CD14-positive monocyte (primary cell): Measurements from ENCODE around the gene DOK4. TPM values are rescaled to one million over a fixed set of nuclear protein-coding genes. Genes with fewer than 3 reads are reported as not detected.

ENCODE experiments used
- DNase-seq, 3 donors: peaks; one replicate each; pipeline ENCODE4 v3.0.0-alpha.2; 2011 to 2022
- H2AFZ ChIP-seq: 2 replicates; pipeline ENCODE4 v1.6.0; 2012; ENCODE audit warnings: mild to moderate bottlenecking, low read depth, low read length, inconsistent platforms; ENCODE audit not compliant: insufficient read depth, poor library complexity, severe bottlenecking
- H3K27ac ChIP-seq, 2 donors: 1 replicate in 1 of 2; 2 replicates in 1 of 2; pipeline ENCODE4 v1.5.1; 2012 to 2013; ENCODE audit warnings: low read length in 2 of 2, control low read depth in 1 of 2, inconsistent platforms in 1 of 2, low read depth in 1 of 2, mild to moderate bottlenecking in 1 of 2
- H3K27me3 ChIP-seq, 2 donors: one replicate each; pipeline versions ENCODE4 v1.6.0 to v1.6.1; 2011 to 2013; ENCODE audit warnings: low read length in 2 of 2; ENCODE audit not compliant: control insufficient read depth in 2 of 2, insufficient read depth in 2 of 2
- H3K36me3 ChIP-seq, 2 donors: replicated peaks in 1 of 2; 1 replicate in 1 of 2; 2 replicates in 1 of 2; pipeline versions ENCODE4 v1.5.1 to v1.6.1; 2012 to 2013; ENCODE audit warnings: low read length in 2 of 2, control low read depth in 1 of 2, inconsistent platforms in 1 of 2, mild to moderate bottlenecking in 1 of 2; ENCODE audit not compliant: insufficient read depth in 2 of 2, control insufficient read depth in 1 of 2
- H3K4me1 ChIP-seq, 2 donors: 1 replicate in 1 of 2; 2 replicates in 1 of 2; pipeline versions ENCODE4 v1.5.1 to v1.6.1; 2012 to 2013; ENCODE audit warnings: low read length in 2 of 2, control low read depth in 1 of 2, inconsistent platforms in 1 of 2, mild to moderate bottlenecking in 1 of 2, moderate library complexity in 1 of 2; ENCODE audit not compliant: insufficient read depth in 2 of 2, control insufficient read depth in 1 of 2
- H3K4me2 ChIP-seq: replicated peaks from 2 replicates; pipeline ENCODE3; 2012; ENCODE audit warnings: low read length, moderate library complexity, mild to moderate bottlenecking; ENCODE audit not compliant: poor library complexity, severe bottlenecking; ENCODE audit errors: extremely low read depth
- H3K4me3 ChIP-seq, 3 experiments: fragments of 200-600 bp in 1 of 3; sonication (generic) in 1 of 3; replicated peaks in 1 of 3; 1 replicate in 2 of 3; 2 replicates in 1 of 3; pipeline ENCODE4 v1.5.1; 2011 to 2013; ENCODE audit warnings: low read length in 3 of 3, mild to moderate bottlenecking in 3 of 3, control low read depth in 2 of 3, low read depth in 2 of 3, inconsistent platforms in 1 of 3, moderate library complexity in 1 of 3
- H3K79me2 ChIP-seq: 2 replicates; pipeline ENCODE4 v1.6.0; 2012; ENCODE audit warnings: mild to moderate bottlenecking, control low read depth, inconsistent platforms, low read length, moderate library complexity; ENCODE audit not compliant: insufficient read depth
- H3K9ac ChIP-seq: 2 replicates; pipeline ENCODE4 v1.6.0; 2017; ENCODE audit warnings: low read length, mild to moderate bottlenecking; ENCODE audit not compliant: insufficient read depth, poor library complexity, severe bottlenecking
- H3K9me3 ChIP-seq, 2 donors: replicated peaks in 1 of 2; 1 replicate in 1 of 2; 2 replicates in 1 of 2; pipeline versions ENCODE4 v1.5.1 to v1.6.1; 2012 to 2013; ENCODE audit warnings: low read length in 2 of 2, control low read depth in 1 of 2; ENCODE audit not compliant: control insufficient read depth in 1 of 2, insufficient read depth in 1 of 2
- H4K20me1 ChIP-seq: 2 replicates; pipeline ENCODE4 v1.6.0; 2012; ENCODE audit warnings: mild to moderate bottlenecking, low read length, control low read depth, moderate library complexity; ENCODE audit not compliant: insufficient read depth
- H3K27ac Mint-ChIP-seq, 7 donors: one replicate each; pipeline ENCODE4 v1.8.0; 2020; ENCODE audit warnings: mild to moderate bottlenecking in 7 of 7, mixed read lengths in 7 of 7, moderate library complexity in 6 of 7, inconsistent platforms in 2 of 7
- H3K27me3 Mint-ChIP-seq, 3 donors: one replicate each; pipeline ENCODE4 v1.8.0; 2021 to 2022; ENCODE audit warnings: low read depth in 3 of 3, mild to moderate bottlenecking in 3 of 3, mixed read lengths in 3 of 3, moderate library complexity in 3 of 3, inconsistent platforms in 1 of 3
- H3K36me3 Mint-ChIP-seq, 2 donors: one replicate each; pipeline ENCODE4 v1.8.0; 2020; ENCODE audit warnings: mixed read lengths in 2 of 2, inconsistent platforms in 1 of 2, mild to moderate bottlenecking in 1 of 2
- H3K4me1 Mint-ChIP-seq: one replicate; pipeline ENCODE4 v1.8.0; 2020; ENCODE audit warnings: mild to moderate bottlenecking, mixed read lengths
- H3K4me3 Mint-ChIP-seq, 2 donors: one replicate each; pipeline ENCODE4 v1.8.0; 2020; ENCODE audit warnings: mild to moderate bottlenecking in 2 of 2, mixed read lengths in 2 of 2, moderate library complexity in 1 of 2
- H3K9me3 Mint-ChIP-seq, 7 donors: one replicate each; pipeline ENCODE4 v1.8.0; 2020 to 2022; ENCODE audit warnings: mixed read lengths in 7 of 7, mild to moderate bottlenecking in 6 of 7, moderate library complexity in 6 of 7, inconsistent platforms in 2 of 7
- CTCF ChIP-seq: fragments of 200-600 bp; IDR thresholded peaks from one replicate; pipeline ENCODE4 v1.8.0; 2022; ENCODE audit warnings: antibody characterized with exemption, mild to moderate bottlenecking
- WGBS: methylation state at CpG from one replicate; pipeline ENCODE4 v1.1.5; 2013; ENCODE audit warnings: missing lambda C conversion rate; ENCODE audit not compliant: insufficient coverage; 5-methylcytosine and 5-hydroxymethylcytosine counted together
- intact Hi-C, 2 donors: fragments of 100-400 bp; cut with micrococcal nuclease; formaldehyde crosslinking; loops; one replicate each; pipeline versions ENCODE4 v1.15.0 to v1.15.1; 2023
- polyA plus RNA-seq, 3 donors: library from polyadenylated mRNA; depleted of rRNA in 1 of 3; unstranded in 2 of 3; stranded (reverse) in 1 of 3; fragments of 300-500 nt in 2 of 3; fragments of >200 nt in 1 of 3; fragmentation: Illumina TruSeq in 2 of 3; gene quantifications; 1 replicate in 2 of 3; 2 replicates in 1 of 3; pipeline ENCODE4 v1.2.3, GENCODE V29; 2012 to 2021

The DOK4 gene
- polyA plus RNA-seq, 3 donors, result 0.09 to 0.17 TPM; not detected in 1

GRCh38 chr16:57475711-57476339 is 10.5 kb downstream of the DOK4 start:
- H3K9me3 ChIP-seq, result no peaks in the 10 kb centered on the region
- intact Hi-C loops, result no loop called here
- DNase-seq, result peak; percentile 43 to 61 (median 44)
- 0% methylated on average over 8 of the region's 12 CpGs for WGBS
- no peak overlapping the region for H3K27ac ChIP-seq
- H3K27me3 ChIP-seq, result peaks cover 0 to 13% of the 10 kb centered on the region in 2 donors
- peak overlapping the region; percentile 14 for H2AFZ ChIP-seq
- no peak overlapping the region for H3K4me2 ChIP-seq
- TF ChIP-seq CTCF, result peak; percentile 83
- no peak overlapping the region for H3K4me3 ChIP-seq
- H4K20me1 ChIP-seq, result no peaks in the 10 kb centered on the region
- Mint-ChIP-seq H3K27me3 (peaks cover 18 to 36% (median 22%) of the 10 kb centered on the region in 3 donors), H3K4me1 (peaks cover 19% of the 10 kb centered on the region), H3K36me3 (peaks cover 17% of the 10 kb centered on the region in 2 donors), H3K27ac (peak overlapping the region in 2 of 7 donors; percentile 30 to 54), H3K9me3 (peaks cover 0 to 3% (median 2%) of the 10 kb centered on the region in 7 donors), H3K4me3 (peak overlapping the region in 1 of 2 donors; percentile 4)
- peaks cover 19 to 27% of the 10 kb centered on the region in 2 donors for H3K4me1 ChIP-seq
- H3K79me2 ChIP-seq, result no peaks in the 10 kb centered on the region
- peaks cover 13 to 16% of the 10 kb centered on the region in 2 donors for H3K36me3 ChIP-seq
- no peak overlapping the region for H3K9ac ChIP-seq

GRCh38 chr16:57474671-57475661 is 11.3 kb downstream of the DOK4 start:
- Mint-ChIP-seq H3K4me3 (no peak overlapping the region), H3K36me3 (peaks cover 25 to 26% of the 10 kb centered on the region in 2 donors), H3K27me3 (peaks cover 12 to 31% (median 22%) of the 10 kb centered on the region in 3 donors), H3K9me3 (peaks cover 0 to 3% (median 2%) of the 10 kb centered on the region in 7 donors), H3K4me1 (peaks cover 28% of the 10 kb centered on the region), H3K27ac (peak overlapping the region in 2 of 7 donors; percentile 30 to 50)
- intact Hi-C loops, result no loop called here
- WGBS, result 66% methylated on average over 21 of the region's 30 CpGs
- Histone ChIP-seq H3K36me3 (peaks cover 22 to 25% of the 10 kb centered on the region in 2 donors), H3K9ac (no peak overlapping the region), H3K79me2 (no peaks in the 10 kb centered on the region), H3K4me3 (no peak overlapping the region), H3K27me3 (peaks cover 0 to 13% of the 10 kb centered on the region in 2 donors), H3K4me2 (no peak overlapping the region), H3K9me3 (no peaks in the 10 kb centered on the region), H4K20me1 (no peaks in the 10 kb centered on the region), H3K4me1 (peaks cover 19 to 35% of the 10 kb centered on the region in 2 donors), H3K27ac (no peak overlapping the region), H2AFZ (no peak overlapping the region)
- TF ChIP-seq CTCF, result no peak
- DNase-seq, result no peak
